Measurements from ENCODE around the gene S100A8.

DNA sequence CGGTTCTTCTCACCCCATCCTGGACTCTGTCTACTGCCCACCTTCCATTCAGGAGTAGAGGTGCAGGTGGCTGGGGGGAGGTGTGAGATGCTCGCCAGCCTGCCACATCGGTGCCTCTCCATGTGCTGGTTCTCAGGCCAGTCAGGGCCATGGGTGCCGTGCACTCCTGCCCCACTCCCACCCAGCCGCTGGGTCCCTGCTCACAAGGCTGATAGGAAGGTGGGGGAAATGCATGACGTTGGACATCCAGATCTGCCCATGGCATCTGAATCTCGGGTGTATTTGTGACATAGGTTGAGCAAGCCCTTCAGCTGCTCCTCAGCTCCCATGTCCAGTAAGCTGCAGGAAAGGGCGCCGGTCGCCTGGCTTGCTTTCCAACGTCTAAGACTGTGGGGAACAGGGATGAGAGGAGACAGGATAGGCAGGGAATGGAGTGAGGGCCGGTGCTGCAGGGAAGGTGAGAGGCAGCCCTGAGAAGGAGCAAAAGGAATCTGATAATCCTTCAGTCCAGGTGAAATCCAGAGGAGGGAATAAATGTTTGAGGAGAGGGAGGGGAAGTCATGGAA lies 37.3 kb upstream of the S100A8 start:
- TF ChIP-seq REST (IDR thresholded peaks at IDR 0.05) (no peak), MAX (IDR thresholded peaks at IDR 0.05) (no peak), YY1 (IDR thresholded peaks at IDR 0.05) (no peak), GABPA (IDR thresholded peaks at IDR 0.05 in 1 of 2, conservative IDR thresholded peaks at IDR 0.05 in 1 of 2) (no peak)

All from liver (tissue), 2 donors.